ENCODE results near the gene DGKD. TPM values are rescaled to one million over a fixed set of nuclear protein-coding genes. Genes with fewer than 3 reads are reported as not detected.

The DGKD gene
- polyA plus RNA-seq, 3 donors = 14.5 to 67.5 (median 16.6) TPM

DNA sequence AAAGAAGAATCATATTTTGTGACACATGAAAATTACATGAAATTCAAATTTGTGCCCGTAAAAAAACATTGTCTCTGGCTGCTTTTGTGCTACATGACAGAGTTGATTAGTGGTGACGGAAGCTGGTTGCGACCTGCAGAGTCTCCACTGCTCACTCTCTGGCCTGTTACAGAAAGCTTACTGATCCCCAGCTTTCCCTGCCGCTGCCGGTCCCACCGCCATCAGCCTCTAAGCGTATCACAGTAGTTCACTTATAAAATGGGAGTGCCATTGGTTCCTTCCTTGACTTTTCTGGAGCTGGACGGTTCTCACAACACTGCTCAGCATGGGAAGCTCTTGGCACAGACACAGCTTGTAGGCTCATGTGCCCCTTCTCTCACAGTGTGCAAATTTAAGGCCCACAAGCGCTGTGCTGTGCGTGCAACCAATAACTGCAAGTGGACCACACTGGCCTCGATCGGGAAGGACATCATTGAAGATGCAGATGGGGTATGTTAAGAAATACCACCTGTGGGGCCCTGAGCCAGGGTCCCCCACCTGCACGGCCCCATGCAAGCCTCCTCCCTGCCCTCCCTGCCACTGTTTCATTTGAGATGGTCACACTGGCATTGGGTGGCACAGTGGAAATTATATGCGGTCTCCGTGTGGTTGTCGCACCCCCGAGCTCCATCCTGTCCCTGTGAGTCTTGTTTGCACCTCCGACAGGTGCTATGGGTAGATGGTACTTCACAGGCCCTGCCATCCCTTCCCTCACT is 81.3 kb downstream of the DGKD start:
- Mint-ChIP-seq H3K4me1 (peaks cover 13% of the 10 kb centered on the region), H3K4me3 (no peak overlapping the region), H3K36me3 (peaks cover 66 to 76% of the 10 kb centered on the region in 2 donors), H3K27me3 (ENCODE audit: low read depth in 3 of 3) (no peaks in the 10 kb centered on the region), H3K9me3 (peaks cover 0 to 2% (median 0%) of the 10 kb centered on the region in 7 donors), H3K27ac (peak overlapping the region in 1 of 7 donors; percentile 42)
- no peak overlapping the region for H3K27ac ChIP-seq (ENCODE audit: low read depth in 1 of 2, low read length in 2 of 2)
- H2AFZ ChIP-seq (ENCODE audit: insufficient read depth, low read depth, low read length, poor library complexity, severe bottlenecking) = no peak overlapping the region
- intact Hi-C loops (cut with micrococcal nuclease) = no loop called here
- peaks cover 53 to 75% of the 10 kb centered on the region in 2 donors for H3K36me3 ChIP-seq (replicated peaks in 1 of 2; ENCODE audit: control insufficient read depth in 1 of 2, insufficient read depth in 2 of 2, low read length in 2 of 2)
- no peak overlapping the region for H3K9ac ChIP-seq (ENCODE audit: insufficient read depth, low read length, poor library complexity, severe bottlenecking)
- no peaks in the 10 kb centered on the region for H3K27me3 ChIP-seq (ENCODE audit: control insufficient read depth in 2 of 2, insufficient read depth in 2 of 2, low read length in 2 of 2)
- peaks cover 3 to 7% of the 10 kb centered on the region in 2 donors for H3K4me1 ChIP-seq (ENCODE audit: control insufficient read depth in 1 of 2, insufficient read depth in 2 of 2, low read length in 2 of 2)
- H3K4me2 ChIP-seq (replicated peaks; ENCODE audit: extremely low read depth, low read length, poor library complexity, severe bottlenecking) = no peak overlapping the region
- DNase-seq = no peak
- peaks cover 81% of the 10 kb centered on the region for H4K20me1 ChIP-seq (ENCODE audit: insufficient read depth, low read length)
- H3K9me3 ChIP-seq (replicated peaks in 1 of 2; ENCODE audit: control insufficient read depth in 1 of 2, insufficient read depth in 1 of 2, low read length in 2 of 2) = no peaks in the 10 kb centered on the region
- WGBS (ENCODE audit: insufficient coverage) = 97% methylated on average over 10 of the region's 18 CpGs
- H3K79me2 ChIP-seq (ENCODE audit: insufficient read depth, low read length) = peaks cover 37% of the 10 kb centered on the region
- H3K4me3 ChIP-seq (replicated peaks in 1 of 3; ENCODE audit: low read depth in 2 of 3, low read length in 3 of 3) = no peak overlapping the region
- TF ChIP-seq, protein P1, sequence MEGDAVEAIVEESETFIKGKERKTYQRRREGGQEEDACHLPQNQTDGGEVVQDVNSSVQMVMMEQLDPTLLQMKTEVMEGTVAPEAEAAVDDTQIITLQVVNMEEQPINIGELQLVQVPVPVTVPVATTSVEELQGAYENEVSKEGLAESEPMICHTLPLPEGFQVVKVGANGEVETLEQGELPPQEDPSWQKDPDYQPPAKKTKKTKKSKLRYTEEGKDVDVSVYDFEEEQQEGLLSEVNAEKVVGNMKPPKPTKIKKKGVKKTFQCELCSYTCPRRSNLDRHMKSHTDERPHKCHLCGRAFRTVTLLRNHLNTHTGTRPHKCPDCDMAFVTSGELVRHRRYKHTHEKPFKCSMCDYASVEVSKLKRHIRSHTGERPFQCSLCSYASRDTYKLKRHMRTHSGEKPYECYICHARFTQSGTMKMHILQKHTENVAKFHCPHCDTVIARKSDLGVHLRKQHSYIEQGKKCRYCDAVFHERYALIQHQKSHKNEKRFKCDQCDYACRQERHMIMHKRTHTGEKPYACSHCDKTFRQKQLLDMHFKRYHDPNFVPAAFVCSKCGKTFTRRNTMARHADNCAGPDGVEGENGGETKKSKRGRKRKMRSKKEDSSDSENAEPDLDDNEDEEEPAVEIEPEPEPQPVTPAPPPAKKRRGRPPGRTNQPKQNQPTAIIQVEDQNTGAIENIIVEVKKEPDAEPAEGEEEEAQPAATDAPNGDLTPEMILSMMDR (IDR thresholded peaks at IDR 0.05) = no peak

- no peak overlapping the region for H3K4me3 ChIP-seq (replicated peaks in 1 of 3; ENCODE audit: low read depth in 2 of 3, low read length in 3 of 3)
- peaks cover 37% of the 10 kb centered on the region for H3K79me2 ChIP-seq (ENCODE audit: insufficient read depth, low read length)
- H2AFZ ChIP-seq (ENCODE audit: insufficient read depth, low read depth, low read length, poor library complexity, severe bottlenecking) = no peak overlapping the region
- no peaks in the 10 kb centered on the region for H3K27me3 Mint-ChIP-seq (ENCODE audit: low read depth in 3 of 3)
- peaks cover 0 to 2% (median 0%) of the 10 kb centered on the region in 7 donors for H3K9me3 Mint-ChIP-seq
- no peak overlapping the region for H3K4me2 ChIP-seq (replicated peaks; ENCODE audit: extremely low read depth, low read length, poor library complexity, severe bottlenecking)
- intact Hi-C loops (cut with micrococcal nuclease) = no loop called here
- H3K27ac ChIP-seq (ENCODE audit: low read depth in 1 of 2, low read length in 2 of 2) = no peak overlapping the region
- no peaks in the 10 kb centered on the region for H3K27me3 ChIP-seq (ENCODE audit: control insufficient read depth in 2 of 2, insufficient read depth in 2 of 2, low read length in 2 of 2)
- peaks cover 66 to 79% of the 10 kb centered on the region in 2 donors for H3K36me3 Mint-ChIP-seq
- peaks cover 3 to 7% of the 10 kb centered on the region in 2 donors for H3K4me1 ChIP-seq (ENCODE audit: control insufficient read depth in 1 of 2, insufficient read depth in 2 of 2, low read length in 2 of 2)
- H3K9me3 ChIP-seq (replicated peaks in 1 of 2; ENCODE audit: control insufficient read depth in 1 of 2, insufficient read depth in 1 of 2, low read length in 2 of 2) = no peaks in the 10 kb centered on the region
- H3K36me3 ChIP-seq (replicated peaks in 1 of 2; ENCODE audit: control insufficient read depth in 1 of 2, insufficient read depth in 2 of 2, low read length in 2 of 2) = peaks cover 59 to 80% of the 10 kb centered on the region in 2 donors
- H3K4me3 Mint-ChIP-seq = no peak overlapping the region
- peaks cover 13% of the 10 kb centered on the region for H3K4me1 Mint-ChIP-seq
- DNase-seq = no peak
- peaks cover 81% of the 10 kb centered on the region for H4K20me1 ChIP-seq (ENCODE audit: insufficient read depth, low read length)
- no peak overlapping the region for H3K9ac ChIP-seq (ENCODE audit: insufficient read depth, low read length, poor library complexity, severe bottlenecking)
- no peak overlapping the region for H3K27ac Mint-ChIP-seq
- TF ChIP-seq, protein P1 (IDR thresholded peaks at IDR 0.05) = no peak
- 100% methylated on average over 12 of the region's 15 CpGs for WGBS (ENCODE audit: insufficient coverage)
Measured at GRCh38 chr2:233436191-233436581, 81.9 kb downstream of the DGKD start.
